Measurements from ENCODE around the gene DEPDC1.
"Not testable (repeated sequence)": the region's sequence is repeated elsewhere in the genome, so short reads cannot be mapped to it uniquely, and the experiment has no call there.

The DEPDC1 gene

DNA sequence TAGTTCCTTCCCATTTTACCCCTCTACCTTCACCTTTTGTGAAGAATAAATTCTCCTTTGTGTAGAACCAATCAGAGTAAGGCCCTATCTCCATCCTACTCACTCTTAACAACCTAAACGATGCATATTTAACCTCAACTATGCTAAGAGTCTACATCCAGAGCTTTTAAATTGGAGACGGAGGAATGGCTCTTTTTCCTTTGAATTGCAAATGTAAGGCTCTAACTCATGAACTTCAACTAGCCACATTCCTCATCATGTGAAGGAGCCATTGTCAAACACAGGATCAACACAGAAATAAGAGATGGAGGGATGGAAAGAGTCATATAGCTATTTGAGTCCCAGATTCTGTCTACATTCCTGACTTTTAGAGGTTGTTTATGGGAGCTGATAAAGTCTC lies 18.2 kb downstream of the DEPDC1 start:
- DNase-seq (ENCODE audit: low read depth in 2 of 2), result no peak

DNA sequence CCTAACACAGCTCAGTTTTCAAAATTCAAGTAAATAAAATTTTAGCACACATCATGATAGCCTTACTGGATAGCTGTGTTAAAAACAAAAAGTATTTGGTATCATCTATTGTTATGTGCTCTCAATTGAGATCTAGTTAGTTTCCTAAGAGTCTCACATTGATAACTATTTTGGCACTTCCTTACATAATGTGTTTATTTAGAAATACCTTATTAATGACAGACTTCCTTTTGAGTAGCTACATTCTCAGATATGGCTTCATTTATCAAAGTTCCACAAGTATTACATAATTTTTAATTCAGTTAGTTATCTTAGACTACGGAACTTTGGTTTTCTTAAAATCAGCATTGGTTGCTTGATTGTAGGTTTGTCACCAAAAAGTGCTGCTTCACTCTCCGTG lies 20.3 kb downstream of the DEPDC1 start:
- not testable (repeated sequence) for DNase-seq (ENCODE audit: low read depth in 2 of 2)

DNA sequence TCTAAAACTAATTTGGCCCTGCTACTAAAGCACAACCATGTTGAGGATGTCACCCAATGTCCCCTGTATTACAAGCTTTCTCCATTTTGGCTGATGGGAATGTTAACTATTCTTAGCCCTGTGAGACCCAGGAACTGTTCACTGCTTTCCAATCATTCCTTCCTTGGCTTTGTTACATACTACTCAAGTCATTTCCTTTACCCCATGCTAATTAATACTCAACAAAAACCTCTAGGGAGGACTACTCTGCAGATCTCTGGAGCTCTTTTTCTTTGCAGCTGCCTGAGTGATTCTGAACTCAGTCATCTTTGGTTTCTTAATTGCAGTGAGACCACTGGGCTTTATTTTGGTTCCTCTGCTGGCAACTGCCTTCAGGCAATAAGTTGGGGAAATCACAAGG lies 23.8 kb downstream of the DEPDC1 start:
- DNase-seq (ENCODE audit: low read depth in 2 of 2), result no peak

DNA sequence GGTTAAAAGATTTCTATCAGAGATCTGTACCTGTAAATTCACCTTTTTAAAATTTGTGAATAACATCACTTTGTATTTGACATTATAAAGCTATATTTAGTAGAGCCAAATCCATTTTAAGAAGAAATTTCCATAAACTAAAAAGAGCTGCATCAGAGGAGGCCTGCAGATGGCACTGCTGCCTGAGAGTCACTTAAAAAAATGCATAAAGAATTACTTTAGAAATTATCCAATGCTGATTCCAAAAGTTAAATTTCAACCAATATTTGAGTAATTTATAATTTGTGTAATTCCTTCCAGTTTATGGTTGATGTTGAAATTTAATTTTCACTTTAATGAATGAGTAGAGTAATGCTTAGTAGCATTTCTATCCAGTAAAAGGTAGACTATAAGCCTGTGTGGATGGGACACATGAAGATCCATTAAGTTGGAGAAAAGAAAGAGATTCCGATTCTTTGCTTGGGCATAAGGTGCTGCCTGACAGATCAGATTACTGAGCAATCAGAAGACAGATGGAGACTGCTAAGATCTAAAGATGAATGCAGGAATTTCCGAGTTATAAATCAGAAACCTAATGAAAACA lies 26.4 kb downstream of the DEPDC1 start:
- no peak for DNase-seq (ENCODE audit: low read depth in 2 of 2)

GRCh38 chr1:68464891-68465290 lies 32.0 kb downstream of the DEPDC1 start:
- DNase-seq (ENCODE audit: low read depth in 2 of 2), result no peak

DNA sequence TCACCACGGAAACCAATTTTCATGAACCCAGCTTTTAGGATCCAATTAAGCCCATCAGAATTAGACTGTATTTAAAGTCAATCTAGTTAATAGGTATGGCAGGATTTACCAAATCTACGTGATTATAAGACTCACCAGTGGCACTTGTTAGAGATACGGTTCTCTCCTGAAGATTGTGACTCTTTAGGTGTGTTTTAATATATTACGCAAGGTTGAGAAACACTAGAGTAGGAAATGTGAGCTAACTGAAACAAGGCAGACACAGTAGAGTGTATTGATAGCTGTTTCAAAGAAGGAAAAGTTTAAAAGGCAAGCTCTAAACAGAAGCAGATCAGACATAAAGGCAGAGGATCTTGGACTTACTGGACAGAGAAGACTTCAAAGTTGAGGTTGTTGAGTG lies 35.9 kb downstream of the DEPDC1 start:
- DNase-seq (ENCODE audit: low read depth in 2 of 2), result no peak

DNA sequence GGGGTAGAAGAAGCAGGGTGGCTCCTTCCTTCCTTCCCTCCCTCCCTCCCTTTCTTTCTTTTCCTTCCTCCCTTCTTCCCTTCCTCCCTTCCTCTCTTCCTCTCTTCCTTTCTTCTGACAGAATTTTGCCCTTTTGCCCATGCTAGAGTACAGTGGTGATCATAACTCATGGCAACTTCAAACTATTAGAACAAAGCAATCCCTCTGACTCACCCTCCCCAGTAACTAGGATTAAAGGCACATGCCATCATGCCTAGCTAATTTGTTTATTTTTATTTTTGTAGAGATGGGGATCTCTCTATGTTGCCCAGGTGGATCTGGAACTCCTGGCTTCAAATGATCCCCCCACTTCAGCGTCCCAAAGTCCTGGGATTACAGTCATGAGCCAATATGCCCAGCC lies 37.1 kb downstream of the DEPDC1 start:
- DNase-seq (ENCODE audit: low read depth in 2 of 2), result no peak

GRCh38 chr1:68459091-68459490 lies 37.8 kb downstream of the DEPDC1 start:
- no peak for DNase-seq (ENCODE audit: low read depth in 2 of 2)

- no peak for DNase-seq (ENCODE audit: low read depth in 2 of 2)
Measured at GRCh38 chr1:68456202-68456601, 40.7 kb downstream of the DEPDC1 start.

- no peak for DNase-seq (ENCODE audit: low read depth in 2 of 2)
Measured at GRCh38 chr1:68454534-68454933, 42.3 kb downstream of the DEPDC1 start.

- DNase-seq (ENCODE audit: low read depth in 2 of 2), result no peak
Measured at GRCh38 chr1:68453060-68453670, 43.7 kb downstream of the DEPDC1 start.

GRCh38 chr1:68449901-68450300 lies 47.0 kb downstream of the DEPDC1 start, which contains the start of gene RPE65:
Gene RPE65 (minus strand): TSS chr1:68449954. CDS start chr1:68449905, 49 bp downstream.
- no peak for DNase-seq (ENCODE audit: low read depth in 2 of 2)

DNA sequence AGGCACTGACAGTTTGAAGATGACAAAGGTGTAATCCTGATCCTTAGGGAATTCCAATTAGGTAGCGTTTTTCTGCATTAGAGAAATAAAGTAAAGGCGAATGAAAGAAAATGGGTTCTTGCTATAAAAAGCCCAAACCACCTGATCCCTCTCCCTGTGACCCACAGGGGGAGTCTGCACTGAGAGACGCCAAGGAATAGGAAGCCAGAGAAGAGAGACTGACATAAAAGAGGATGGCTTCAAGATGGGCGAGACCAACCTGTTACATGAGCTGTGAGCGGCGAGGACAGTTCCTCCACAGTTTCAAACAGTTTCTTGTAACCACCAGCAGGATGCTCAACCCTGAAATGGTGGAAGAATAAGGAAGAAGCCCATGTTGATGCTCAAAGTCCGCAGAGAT lies 48.5 kb downstream of the DEPDC1 start:
- DNase-seq (ENCODE audit: low read depth in 2 of 2), result no peak

DNA sequence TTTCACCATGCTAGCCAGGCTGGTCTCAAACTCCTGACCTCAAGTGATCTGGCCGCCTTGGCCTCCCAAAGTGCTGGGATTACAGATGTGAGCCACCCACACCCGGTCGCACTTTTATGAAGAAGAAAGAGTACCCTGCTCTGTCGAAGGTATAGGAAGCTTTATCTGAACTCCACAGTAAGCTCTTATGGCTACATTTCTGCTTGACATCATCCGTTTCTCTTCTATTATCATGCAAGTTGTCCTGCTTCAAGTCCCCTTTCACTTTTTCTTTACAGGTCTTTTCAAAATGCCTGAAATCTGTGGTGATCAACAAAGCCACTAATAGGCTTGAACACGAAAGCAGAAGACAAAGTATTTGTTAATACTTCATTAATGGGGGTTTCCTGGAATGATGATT lies 51.2 kb downstream of the DEPDC1 start:
- DNase-seq (ENCODE audit: low read depth in 2 of 2), result no peak

DNA sequence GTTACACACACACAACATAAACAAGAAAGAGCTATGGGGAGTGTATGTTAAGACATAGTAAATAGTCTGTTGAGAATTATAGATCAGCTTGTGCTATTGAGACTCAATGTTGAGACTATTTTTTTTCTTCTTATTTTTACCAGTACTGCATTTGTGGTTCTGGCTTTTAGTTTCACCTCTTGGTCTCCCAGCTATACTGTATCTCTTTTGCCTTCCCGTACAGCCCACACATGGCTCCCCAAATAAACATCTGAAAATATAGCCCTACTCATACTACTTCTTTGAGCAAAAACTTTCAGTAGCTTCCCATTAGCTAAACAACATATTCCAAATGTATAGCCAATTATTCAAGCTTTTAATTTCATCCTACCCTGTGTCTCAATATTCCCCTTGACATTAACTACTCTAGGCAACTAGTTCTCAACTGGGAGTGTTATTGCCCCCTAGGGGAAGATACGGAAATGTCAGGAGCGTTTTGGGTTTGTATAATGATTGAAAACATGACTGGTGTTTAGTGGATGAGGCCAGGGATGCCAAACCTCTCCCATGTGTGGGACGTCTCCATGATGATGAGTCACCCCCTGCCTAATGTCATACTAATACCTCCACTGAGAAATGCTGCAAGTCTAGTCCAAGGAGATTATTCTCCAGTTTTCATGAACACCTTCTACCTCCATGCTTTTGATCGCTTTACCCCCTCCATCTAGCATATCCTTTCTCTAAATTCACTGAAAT lies 53.9 kb downstream of the DEPDC1 start:
- peak; percentile 35 to 36 for DNase-seq (ENCODE audit: low read depth in 2 of 2)

GRCh38 chr1:68442006-68442405 lies 54.9 kb downstream of the DEPDC1 start:
- no peak for DNase-seq (ENCODE audit: low read depth in 2 of 2)

GRCh38 chr1:68438310-68438709 lies 58.6 kb downstream of the DEPDC1 start:
- no peak for DNase-seq (ENCODE audit: low read depth in 2 of 2)

DNA sequence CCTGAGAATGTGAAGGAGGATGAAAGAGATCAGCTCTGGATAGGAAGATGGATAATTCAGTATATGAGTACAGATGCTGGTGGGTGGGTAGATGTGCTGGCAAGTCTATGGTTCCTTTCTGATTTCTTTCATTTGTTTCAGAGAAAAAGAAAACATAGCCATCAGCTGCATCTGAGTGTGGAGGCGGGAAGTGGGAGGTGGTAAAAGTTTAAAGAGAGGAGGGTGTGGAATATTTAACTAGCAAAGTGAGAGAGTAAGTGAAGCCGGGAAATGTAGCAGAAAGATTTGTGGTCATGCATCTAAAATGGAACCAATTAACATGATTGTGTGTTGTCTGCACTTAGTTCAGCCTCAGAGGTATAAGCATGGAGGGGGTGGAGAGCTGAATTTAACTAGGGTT lies 63.5 kb downstream of the DEPDC1 start:
- no peak for DNase-seq (ENCODE audit: low read depth in 2 of 2)

DNA sequence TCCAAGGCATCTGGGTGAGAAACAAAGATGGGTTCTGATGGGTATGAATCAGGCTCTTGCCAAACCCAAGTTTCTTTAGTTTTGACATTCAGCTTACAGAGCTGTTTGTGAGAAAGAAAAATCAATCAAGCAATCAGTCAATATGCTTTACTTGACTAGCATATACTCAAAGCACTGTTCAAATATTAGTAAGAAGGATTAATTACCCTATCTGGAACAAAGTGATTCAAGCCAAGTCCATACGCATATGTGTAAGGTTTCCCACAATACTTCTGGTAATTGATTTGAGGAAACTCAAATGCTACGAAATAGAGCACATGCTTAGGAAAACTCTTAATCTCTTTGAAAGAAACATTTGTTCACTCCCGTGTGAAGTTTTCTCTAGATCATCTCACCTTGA lies 65.8 kb downstream of the DEPDC1 start:
- DNase-seq (ENCODE audit: low read depth in 2 of 2), result no peak

DNA sequence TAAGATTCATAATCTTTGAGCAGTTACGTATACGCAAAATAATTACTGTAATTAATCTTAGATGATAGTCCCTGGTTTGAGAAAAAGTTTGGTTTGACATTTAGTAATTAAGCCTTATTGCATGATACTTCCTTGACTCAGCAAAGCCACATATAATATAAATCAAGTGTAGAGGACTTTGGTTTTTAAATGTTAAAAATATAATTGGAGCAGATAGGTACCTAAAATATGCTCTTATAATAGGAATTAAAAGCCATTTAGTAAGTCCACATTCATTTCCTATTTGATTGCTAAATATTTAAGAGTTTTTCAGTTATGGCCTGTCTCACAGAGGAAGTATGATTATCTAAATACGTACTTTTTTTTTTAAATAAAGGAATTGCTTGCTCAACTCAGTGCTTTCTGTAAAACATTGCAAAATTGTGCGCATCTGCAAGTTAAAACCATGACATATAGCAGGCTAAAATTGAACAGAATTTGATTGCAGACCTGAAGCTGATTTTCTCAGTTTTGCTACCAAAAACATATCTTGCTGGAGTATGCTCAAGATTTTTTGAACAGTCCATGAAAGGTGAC lies 67.6 kb downstream of the DEPDC1 start:
- DNase-seq (ENCODE audit: low read depth in 2 of 2), result no peak

DNA sequence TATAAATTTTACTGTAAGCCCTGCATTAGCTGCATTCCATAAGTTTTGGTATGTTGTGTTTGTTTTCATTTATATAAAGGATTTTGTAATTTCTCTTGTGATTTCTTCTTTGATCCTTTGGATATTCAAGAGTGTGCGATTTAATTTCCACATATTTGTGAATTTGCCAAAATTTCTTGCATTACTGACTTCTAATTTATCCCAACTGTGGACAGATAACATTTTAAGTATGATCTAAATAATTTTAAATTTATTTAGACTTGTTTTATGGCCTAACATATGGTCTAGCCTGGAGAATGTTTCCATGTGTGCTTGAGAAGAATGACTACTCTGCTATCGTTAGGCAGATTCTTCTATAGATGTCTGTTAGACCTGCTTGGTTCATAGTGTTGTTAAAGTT lies 70.3 kb downstream of the DEPDC1 start:
- peak; percentile 37 to 42 for DNase-seq (ENCODE audit: low read depth in 2 of 2)
